ENCODE data around the gene MUC5AC.

The MUC5AC gene

DNA sequence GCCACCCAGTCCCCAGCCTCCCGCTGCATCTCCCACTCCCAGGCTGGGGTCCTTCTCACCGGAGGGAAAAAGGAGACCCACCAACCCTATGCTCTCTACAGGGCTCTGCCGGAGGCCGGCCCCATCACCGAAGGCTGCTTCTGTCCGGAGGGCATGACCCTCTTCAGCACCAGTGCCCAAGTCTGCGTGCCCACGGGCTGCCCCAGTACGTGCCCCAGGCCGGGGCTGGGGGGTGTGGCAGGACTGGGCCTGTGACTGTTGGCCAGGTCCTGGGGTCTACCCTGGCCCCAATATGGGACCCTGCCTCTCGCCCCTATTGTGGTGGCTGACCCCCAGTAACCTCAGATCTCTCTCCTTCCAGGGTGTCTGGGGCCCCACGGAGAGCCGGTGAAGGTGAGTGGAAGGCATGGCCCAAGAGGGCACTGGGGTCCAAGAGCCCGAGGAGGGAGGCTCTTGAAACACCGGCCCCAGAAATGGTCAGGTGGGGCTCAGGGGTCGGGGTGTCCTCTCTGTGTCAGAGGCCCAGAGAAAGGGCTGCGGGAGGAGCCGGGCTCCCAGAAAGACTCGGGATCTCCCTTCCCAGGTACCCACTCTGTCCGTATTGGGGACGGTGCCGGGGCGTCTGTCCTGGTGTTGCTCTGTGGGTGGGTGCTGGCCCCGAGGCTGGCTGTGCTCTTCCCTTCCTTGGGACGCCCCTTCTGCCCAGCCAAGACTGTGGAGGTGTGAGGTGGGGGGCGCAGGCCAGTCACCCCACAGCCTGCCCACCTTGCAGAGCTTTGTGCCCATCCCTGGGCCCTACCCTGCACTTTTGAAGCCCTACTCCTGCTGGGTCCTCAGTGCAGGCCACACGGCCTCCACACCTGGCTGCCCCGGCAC lies 39.0 kb downstream of the MUC5AC start:
- no peak for DNase-seq (ENCODE audit: low spot score in 2 of 2)
- no peak for ATAC-seq (replicated peaks; ENCODE audit: extremely low read depth, poor library complexity, severe bottlenecking)

DNA sequence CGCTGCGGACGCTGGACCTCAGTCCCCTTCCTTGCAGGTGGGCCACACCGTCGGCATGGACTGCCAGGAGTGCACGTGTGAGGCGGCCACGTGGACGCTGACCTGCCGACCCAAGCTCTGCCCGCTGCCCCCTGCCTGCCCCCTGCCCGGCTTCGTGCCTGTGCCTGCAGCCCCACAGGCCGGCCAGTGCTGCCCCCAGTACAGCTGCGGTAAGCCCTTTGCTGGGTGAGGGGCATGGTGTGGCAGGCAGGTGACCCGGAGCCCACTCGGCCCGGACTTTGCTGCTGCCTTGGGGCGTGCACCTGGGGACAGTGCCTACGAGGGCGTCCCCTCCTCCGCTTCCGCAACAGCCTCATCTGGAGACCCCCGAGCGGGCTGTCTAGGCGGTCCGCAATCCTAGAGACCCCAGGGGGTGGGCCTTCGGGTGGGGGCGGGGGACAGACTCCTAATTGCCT lies 39.7 kb downstream of the MUC5AC start:
- Mint-ChIP-seq H3K36me3 (ENCODE audit: insufficient read depth) (no peaks in the 10 kb centered on the region), H3K27me3 (no peaks in the 10 kb centered on the region)

More for the DNA sequence above, 39.0 kb downstream of the MUC5AC start:
- no peak overlapping the region for H3K27ac Mint-ChIP-seq (ENCODE audit: low read depth)
- H3K27me3 Mint-ChIP-seq = no peaks in the 10 kb centered on the region
- no peaks in the 10 kb centered on the region for H3K4me1 Mint-ChIP-seq
- H3K9me3 Mint-ChIP-seq = no peaks in the 10 kb centered on the region
- H3K36me3 Mint-ChIP-seq (ENCODE audit: insufficient read depth) = no peaks in the 10 kb centered on the region
- H3K4me3 Mint-ChIP-seq = no peak overlapping the region

DNA sequence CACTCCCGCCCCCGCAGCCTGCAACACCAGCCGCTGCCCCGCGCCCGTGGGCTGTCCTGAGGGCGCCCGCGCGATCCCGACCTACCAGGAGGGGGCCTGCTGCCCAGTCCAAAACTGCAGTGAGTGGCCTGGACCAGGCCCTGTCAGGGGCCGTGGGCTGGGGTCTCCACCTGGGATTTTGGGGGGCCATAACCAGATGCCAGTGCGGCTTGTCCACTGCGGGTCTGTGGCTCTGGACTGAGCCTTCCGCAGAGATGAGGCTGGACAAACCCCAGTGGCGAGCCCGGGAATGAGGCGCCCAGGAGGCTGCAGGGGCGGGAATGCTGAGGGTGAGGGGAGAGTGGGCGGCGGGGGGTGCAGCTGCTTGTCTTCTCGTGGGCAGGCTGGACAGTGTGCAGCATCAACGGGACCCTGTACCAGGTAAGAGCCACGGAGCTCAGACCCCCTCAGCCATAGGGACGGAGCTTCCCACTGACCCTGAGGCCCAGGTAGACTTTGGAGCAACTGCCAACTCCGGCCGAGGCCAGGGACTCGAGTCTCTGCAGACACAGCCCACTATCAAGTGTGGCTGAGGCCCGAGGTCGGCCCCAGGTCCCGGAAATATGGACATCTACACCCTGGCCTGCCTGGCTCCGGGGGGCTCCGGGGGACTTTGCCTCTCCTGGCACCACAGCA lies 40.3 kb downstream of the MUC5AC start:
- no peaks in the 10 kb centered on the region for H3K36me3 Mint-ChIP-seq (ENCODE audit: insufficient read depth)
- no peak overlapping the region for H3K27ac Mint-ChIP-seq (ENCODE audit: low read depth)
- H3K4me1 Mint-ChIP-seq = no peaks in the 10 kb centered on the region
- H3K27me3 Mint-ChIP-seq = no peaks in the 10 kb centered on the region
- no peak overlapping the region for H3K4me3 Mint-ChIP-seq
- ATAC-seq (replicated peaks; ENCODE audit: extremely low read depth, poor library complexity, severe bottlenecking) (no peak), DNase-seq (ENCODE audit: low spot score in 2 of 2) (no peak)
- no peaks in the 10 kb centered on the region for H3K9me3 Mint-ChIP-seq

More for the DNA sequence above, 39.7 kb downstream of the MUC5AC start:
- Mint-ChIP-seq H3K27ac (ENCODE audit: low read depth) (no peak overlapping the region), H3K9me3 (no peaks in the 10 kb centered on the region), H3K4me3 (no peak overlapping the region), H3K4me1 (no peaks in the 10 kb centered on the region)
- ATAC-seq (replicated peaks; ENCODE audit: extremely low read depth, poor library complexity, severe bottlenecking) (no peak), DNase-seq (ENCODE audit: low spot score in 2 of 2) (no peak)

DNA sequence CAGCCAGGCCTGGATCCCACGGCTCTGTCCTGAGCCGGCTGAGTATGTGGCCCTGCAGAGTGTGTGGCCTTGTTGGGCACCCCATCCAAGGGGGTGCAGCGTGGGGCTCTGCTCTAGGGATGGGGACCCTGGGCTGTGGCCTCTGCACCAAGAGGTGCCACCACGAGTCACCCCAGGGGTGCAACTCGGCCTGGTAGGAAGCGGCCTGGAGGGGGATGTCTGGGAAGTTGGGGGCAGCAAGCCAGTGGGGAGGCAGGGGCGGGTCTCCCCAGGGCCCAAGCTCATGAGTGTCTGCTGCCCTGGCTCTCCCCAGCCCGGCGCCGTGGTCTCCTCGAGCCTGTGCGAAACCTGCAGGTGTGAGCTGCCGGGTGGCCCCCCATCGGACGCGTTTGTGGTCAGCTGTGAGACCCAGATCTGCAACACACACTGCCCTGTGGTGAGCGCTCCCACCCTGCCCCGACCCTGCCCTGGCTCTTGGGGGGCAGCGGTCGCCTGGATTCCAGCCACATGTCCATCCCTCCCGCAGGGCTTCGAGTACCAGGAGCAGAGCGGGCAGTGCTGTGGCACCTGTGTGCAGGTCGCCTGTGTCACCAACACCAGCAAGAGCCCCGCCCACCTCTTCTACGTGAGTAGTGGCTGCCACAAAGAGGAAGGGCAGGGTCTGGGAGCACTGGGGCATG lies 40.9 kb downstream of the MUC5AC start:
- H3K27me3 Mint-ChIP-seq = no peaks in the 10 kb centered on the region

DNA sequence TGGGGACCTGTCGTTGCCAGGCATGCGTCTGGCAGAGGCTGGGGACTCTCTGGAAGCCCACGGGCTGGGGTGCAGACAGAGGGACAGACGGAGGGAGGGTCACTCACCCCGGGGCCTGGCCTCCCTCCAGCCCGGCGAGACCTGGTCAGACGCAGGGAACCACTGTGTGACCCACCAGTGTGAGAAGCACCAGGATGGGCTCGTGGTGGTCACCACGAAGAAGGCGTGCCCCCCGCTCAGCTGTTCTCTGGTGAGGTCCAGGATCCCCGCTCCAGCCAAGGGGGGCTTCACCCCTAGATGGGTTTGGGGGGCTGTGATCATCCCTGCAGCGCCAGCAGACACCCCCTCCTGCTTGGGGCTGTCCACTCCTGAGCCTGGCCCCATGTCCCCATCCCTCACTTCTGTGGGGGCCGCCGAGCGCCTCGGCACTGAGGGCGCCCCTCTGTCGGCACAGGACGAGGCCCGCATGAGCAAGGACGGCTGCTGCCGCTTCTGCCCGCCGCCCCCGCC lies 41.5 kb downstream of the MUC5AC start:
- no peaks in the 10 kb centered on the region for H3K9me3 Mint-ChIP-seq
- no peak for ATAC-seq (replicated peaks; ENCODE audit: extremely low read depth, poor library complexity, severe bottlenecking)
- no peaks in the 10 kb centered on the region for H3K36me3 Mint-ChIP-seq (ENCODE audit: insufficient read depth)
- H3K4me1 Mint-ChIP-seq = no peaks in the 10 kb centered on the region
- no peak overlapping the region for H3K27ac Mint-ChIP-seq (ENCODE audit: low read depth)
- no peak for DNase-seq (ENCODE audit: low spot score in 2 of 2)
- no peak overlapping the region for H3K4me3 Mint-ChIP-seq
- H3K27me3 Mint-ChIP-seq = no peaks in the 10 kb centered on the region

More for the DNA sequence above, 40.9 kb downstream of the MUC5AC start:
- ATAC-seq (replicated peaks; ENCODE audit: extremely low read depth, poor library complexity, severe bottlenecking) (no peak), DNase-seq (ENCODE audit: low spot score in 2 of 2) (no peak)
- H3K36me3 Mint-ChIP-seq (ENCODE audit: insufficient read depth) = no peaks in the 10 kb centered on the region
- no peak overlapping the region for H3K4me3 Mint-ChIP-seq
- H3K9me3 Mint-ChIP-seq = no peaks in the 10 kb centered on the region
- H3K4me1 Mint-ChIP-seq = no peaks in the 10 kb centered on the region
- H3K27ac Mint-ChIP-seq (ENCODE audit: low read depth) = no peak overlapping the region

DNA sequence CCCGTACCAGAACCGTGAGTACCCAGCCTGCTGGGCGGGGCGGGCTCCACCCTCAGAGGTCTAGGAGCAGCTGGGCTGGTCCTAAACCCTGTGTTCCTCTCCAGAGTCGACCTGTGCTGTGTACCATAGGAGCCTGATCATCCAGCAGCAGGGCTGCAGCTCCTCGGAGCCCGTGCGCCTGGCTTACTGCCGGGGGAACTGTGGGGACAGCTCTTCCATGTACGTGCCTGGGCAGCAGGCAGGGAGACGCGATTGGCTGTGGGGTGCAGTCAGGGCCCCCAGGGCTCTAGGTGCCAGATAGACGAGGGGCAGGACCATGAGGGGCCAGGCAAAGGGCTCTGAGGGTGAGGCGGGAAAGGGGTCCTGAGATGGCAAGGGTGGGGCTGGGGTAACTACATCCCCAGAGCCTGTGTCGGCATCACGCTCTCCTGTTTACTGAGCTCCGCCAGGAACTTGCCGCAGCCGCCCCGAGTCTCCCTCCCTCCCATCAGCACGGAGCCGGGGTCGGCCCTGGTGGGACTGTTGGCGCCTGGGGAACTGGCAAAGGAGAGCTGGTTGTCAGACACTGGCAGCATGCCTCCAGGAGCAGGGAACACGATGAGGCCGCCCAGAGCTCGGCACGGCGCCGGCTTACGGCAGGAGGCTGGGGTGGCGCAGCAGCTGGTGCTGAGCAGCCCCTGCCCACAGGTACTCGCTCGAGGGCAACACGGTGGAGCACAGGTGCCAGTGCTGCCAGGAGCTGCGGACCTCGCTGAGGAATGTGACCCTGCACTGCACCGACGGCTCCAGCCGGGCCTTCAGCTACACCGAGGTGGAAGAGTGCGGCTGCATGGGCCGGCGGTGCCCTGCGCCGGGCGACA lies 42.2 kb downstream of the MUC5AC start:
- Mint-ChIP-seq H3K4me1 (no peaks in the 10 kb centered on the region), H3K27ac (ENCODE audit: low read depth) (no peak overlapping the region)

DNA sequence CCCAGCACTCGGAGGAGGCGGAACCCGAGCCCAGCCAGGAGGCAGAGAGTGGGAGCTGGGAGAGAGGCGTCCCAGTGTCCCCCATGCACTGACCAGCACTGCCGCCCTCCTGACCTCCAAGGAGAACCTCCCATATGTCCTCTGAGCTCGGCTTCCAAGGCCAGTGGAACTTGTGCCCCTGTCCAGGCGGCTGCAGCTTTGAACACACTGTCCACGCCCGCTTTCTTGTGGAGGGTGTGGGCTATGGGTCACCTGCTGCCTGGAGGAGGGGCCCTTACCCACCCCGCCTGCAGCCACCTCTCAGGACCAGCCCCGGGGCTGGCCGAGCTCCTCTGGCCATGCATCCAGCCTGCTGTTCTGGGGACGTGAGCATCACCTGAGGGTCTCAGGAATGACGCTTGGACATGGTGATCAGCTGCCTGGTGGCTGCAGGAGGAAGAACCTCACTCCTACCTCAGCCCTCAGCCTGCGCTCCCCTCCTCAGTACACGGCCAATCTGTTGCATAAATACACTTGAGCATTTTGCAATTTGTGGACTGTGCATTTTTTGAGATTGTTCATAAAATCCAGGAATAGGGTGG lies 42.9 kb downstream of the MUC5AC start:
- DNase-seq (ENCODE audit: low spot score in 2 of 2) (no peak), ATAC-seq (replicated peaks; ENCODE audit: extremely low read depth, poor library complexity, severe bottlenecking) (no peak)
- H3K27me3 Mint-ChIP-seq = no peaks in the 10 kb centered on the region
- H3K4me3 Mint-ChIP-seq = no peak overlapping the region
- peaks cover under 1% of the 10 kb centered on the region for H3K36me3 Mint-ChIP-seq (ENCODE audit: insufficient read depth)
- H3K27ac Mint-ChIP-seq (ENCODE audit: low read depth) = no peak overlapping the region
- no peaks in the 10 kb centered on the region for H3K9me3 Mint-ChIP-seq
- H3K4me1 Mint-ChIP-seq = no peaks in the 10 kb centered on the region

More for the DNA sequence above, 42.2 kb downstream of the MUC5AC start:
- Mint-ChIP-seq H3K9me3 (no peaks in the 10 kb centered on the region), H3K27me3 (no peaks in the 10 kb centered on the region), H3K36me3 (ENCODE audit: insufficient read depth) (no peaks in the 10 kb centered on the region), H3K4me3 (no peak overlapping the region)
- ATAC-seq (replicated peaks; ENCODE audit: extremely low read depth, poor library complexity, severe bottlenecking) (no peak), DNase-seq (ENCODE audit: low spot score in 2 of 2) (no peak)

DNA sequence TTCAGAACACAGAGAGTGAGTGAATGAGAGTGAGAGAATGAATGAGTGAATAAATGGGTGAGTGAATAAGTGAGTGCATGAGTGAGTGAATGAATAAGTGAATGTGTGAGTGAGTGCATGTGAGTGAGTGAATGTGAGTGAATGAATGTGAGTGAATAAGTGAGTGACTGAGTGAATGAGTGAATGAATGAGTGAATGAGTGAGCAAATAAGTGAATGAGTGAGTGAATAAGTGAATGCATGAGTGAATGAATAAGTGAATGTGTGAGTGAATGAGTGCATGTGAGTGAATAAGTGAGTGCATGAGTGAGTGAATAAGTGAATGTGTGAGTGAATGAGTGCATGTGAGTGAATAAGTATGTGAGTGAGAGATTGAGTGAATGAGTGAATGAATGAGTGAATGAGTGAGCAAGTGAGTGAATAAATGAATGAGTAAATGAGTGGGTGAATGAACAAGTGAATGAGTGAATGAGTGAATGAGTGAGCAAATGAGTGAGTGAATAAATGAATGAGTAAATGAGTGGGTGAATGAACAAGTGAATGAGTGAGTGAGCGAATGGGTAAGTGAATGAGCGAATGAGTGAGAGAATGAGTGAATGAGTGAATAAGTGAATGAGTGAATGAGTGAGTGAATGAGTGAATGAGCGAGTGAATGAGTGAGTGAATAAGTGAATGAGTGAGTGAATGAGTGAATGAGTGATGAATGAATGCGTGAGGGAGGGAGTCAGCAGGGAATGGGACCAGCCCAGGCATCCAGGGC lies 43.8 kb downstream of the MUC5AC start:
- no peak overlapping the region for H3K27ac Mint-ChIP-seq (ENCODE audit: low read depth)
- no peak for DNase-seq (ENCODE audit: low spot score in 2 of 2)

DNA sequence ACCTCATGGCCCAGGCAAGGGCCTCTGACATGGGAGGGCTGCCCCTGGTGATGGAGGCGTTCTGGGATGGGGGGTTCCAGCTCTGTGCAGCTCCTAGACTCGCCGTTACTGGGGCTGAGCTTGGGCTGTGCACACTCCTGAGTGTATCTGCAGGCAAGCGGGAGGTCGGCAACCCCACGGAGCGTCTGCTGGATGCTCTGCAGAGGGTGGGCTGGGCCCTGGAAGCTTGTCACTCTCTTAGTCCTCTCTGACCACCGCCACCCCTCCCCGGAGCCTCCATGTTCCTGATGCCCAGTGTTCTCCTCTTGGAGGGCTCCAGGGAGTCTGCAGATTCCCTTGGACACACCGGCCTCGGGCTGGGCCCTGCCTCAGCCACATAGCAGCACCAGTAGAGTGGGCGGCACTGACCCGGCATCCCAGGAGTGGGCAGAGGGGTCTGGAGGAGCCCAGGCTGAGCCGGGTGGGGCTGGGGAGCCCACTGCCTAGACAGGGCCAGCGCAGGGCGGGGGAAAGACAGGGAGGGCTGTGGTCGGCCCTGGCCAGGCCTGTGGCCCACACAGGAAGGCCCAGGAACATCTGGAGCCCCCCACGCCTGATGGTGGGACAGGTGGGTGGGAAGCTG lies 44.5 kb downstream of the MUC5AC start:
- H3K27ac Mint-ChIP-seq (ENCODE audit: low read depth) = no peak overlapping the region
- peaks cover 3% of the 10 kb centered on the region for H3K36me3 Mint-ChIP-seq (ENCODE audit: insufficient read depth)
- no peaks in the 10 kb centered on the region for H3K9me3 Mint-ChIP-seq
- ATAC-seq (replicated peaks; ENCODE audit: extremely low read depth, poor library complexity, severe bottlenecking) (no peak), DNase-seq (ENCODE audit: low spot score in 2 of 2) (no peak)
- H3K4me1 Mint-ChIP-seq = no peaks in the 10 kb centered on the region
- no peak overlapping the region for H3K4me3 Mint-ChIP-seq
- H3K27me3 Mint-ChIP-seq = no peaks in the 10 kb centered on the region

More for the DNA sequence above, 43.8 kb downstream of the MUC5AC start:
- Mint-ChIP-seq H3K4me1 (no peaks in the 10 kb centered on the region), H3K9me3 (no peaks in the 10 kb centered on the region), H3K27me3 (no peaks in the 10 kb centered on the region), H3K4me3 (no peak overlapping the region), H3K36me3 (ENCODE audit: insufficient read depth) (peaks cover 3% of the 10 kb centered on the region)
- ATAC-seq (replicated peaks; ENCODE audit: extremely low read depth, poor library complexity, severe bottlenecking) = no peak

DNA sequence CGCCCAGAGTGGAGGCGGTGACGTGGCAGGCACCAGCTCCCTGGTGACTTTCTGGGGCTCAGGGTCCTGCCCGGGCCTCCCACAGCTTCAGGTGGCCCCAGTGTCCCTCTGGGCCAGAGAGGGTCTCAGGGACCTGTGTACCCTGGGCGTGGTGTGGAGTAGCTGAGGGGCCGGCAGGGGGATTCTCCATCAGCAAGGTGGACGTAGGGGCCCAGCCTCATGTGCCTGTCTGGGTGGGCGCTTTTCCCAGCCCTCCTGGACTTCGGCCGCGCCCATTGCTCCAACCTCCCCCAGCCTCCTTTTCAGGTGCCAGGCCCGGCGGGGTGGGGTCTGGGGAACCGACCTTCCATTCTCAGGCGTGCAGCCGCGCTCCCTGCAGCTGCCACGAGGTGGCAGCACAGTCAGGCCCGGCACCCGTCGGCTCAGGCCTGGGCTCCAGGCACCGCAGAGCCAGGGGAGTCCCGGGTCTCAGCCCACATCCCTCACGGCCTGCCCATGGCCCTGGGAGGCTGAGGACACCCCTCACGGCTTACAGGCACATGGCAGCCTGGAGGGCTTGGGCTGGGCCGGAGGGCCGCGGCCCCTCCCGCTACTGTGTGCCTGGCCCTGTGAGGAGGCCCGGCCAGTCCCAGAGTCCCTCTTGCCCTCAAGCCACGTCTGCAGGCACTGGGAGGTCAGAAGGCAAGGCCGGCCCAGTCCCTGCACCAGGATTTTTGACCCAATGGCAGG lies 45.2 kb downstream of the MUC5AC start:
- Mint-ChIP-seq H3K27me3 (no peaks in the 10 kb centered on the region), H3K27ac (ENCODE audit: low read depth) (no peak overlapping the region), H3K9me3 (no peaks in the 10 kb centered on the region), H3K4me3 (no peak overlapping the region), H3K36me3 (ENCODE audit: insufficient read depth) (peaks cover 3% of the 10 kb centered on the region), H3K4me1 (no peaks in the 10 kb centered on the region)
- DNase-seq (ENCODE audit: low spot score in 2 of 2) (peak; percentile 36 to 55), ATAC-seq (replicated peaks; ENCODE audit: extremely low read depth, poor library complexity, severe bottlenecking) (peak; percentile 52)
